NK-92 treated with Interleukin-12 subunit alpha and Interleukin-12 subunit beta, amount 100 ng/mL, for 24 hours (cell line): ENCODE results near the gene CMIP.
A peak's percentile ranks its signal among the peaks of the same experiment; 100 is the strongest.
"Not testable (repeated sequence)": the region's sequence is repeated elsewhere in the genome, so short reads cannot be mapped to it uniquely, and the experiment has no call there.

Experiments
- DNase-seq: peaks from one replicate; lab custom pipeline; 2025; lab: John Stamatoyannopoulos, UW

Gene CMIP

GRCh38 chr16:81686391-81687130 lies 242.0 kb downstream of the CMIP start:
- DNase-seq, result no peak

- DNase-seq, result no peak
Observed at GRCh38 chr16:81687131-81687456, 242.5 kb downstream of the CMIP start.

- no peak for DNase-seq
Observed at GRCh38 chr16:81688182-81688581, 243.6 kb downstream of the CMIP start.

- not testable (repeated sequence) for DNase-seq
Observed at GRCh38 chr16:81688839-81689238, 244.2 kb downstream of the CMIP start.

- DNase-seq, result no peak
Observed at GRCh38 chr16:81692021-81692420, 247.4 kb downstream of the CMIP start.

- no peak for DNase-seq
Observed at GRCh38 chr16:81692571-81692970, 248.0 kb downstream of the CMIP start.

GRCh38 chr16:81693041-81693743 lies 248.6 kb downstream of the CMIP start:
- DNase-seq, result no peak

- no peak for DNase-seq
Observed at GRCh38 chr16:81693744-81694303, 249.2 kb downstream of the CMIP start.

GRCh38 chr16:81694494-81695280 lies 250.1 kb downstream of the CMIP start:
- no peak for DNase-seq

- no peak for DNase-seq
Observed at GRCh38 chr16:81695321-81696165, 250.9 kb downstream of the CMIP start.

GRCh38 chr16:81696166-81696960 lies 251.8 kb downstream of the CMIP start:
- DNase-seq, result no peak

- peak; percentile 10 for DNase-seq
Observed at GRCh38 chr16:81696961-81697615, 252.5 kb downstream of the CMIP start.

- DNase-seq, result no peak
Observed at GRCh38 chr16:81697616-81698309, 253.2 kb downstream of the CMIP start.

- DNase-seq, result no peak
Observed at GRCh38 chr16:81698310-81698641, 253.7 kb downstream of the CMIP start.

GRCh38 chr16:81699596-81699995 lies 255.0 kb downstream of the CMIP start:
- DNase-seq, result no peak

GRCh38 chr16:81700071-81700779 lies 255.6 kb downstream of the CMIP start:
- no peak for DNase-seq

- DNase-seq, result no peak
Observed at GRCh38 chr16:81700780-81701165, 256.2 kb downstream of the CMIP start.

GRCh38 chr16:81701296-81701970 lies 256.8 kb downstream of the CMIP start:
- DNase-seq, result no peak

- no peak for DNase-seq
Observed at GRCh38 chr16:81702506-81702905, 257.9 kb downstream of the CMIP start.
